ENCODE results near the gene AICDA.

AICDA gene

DNA sequence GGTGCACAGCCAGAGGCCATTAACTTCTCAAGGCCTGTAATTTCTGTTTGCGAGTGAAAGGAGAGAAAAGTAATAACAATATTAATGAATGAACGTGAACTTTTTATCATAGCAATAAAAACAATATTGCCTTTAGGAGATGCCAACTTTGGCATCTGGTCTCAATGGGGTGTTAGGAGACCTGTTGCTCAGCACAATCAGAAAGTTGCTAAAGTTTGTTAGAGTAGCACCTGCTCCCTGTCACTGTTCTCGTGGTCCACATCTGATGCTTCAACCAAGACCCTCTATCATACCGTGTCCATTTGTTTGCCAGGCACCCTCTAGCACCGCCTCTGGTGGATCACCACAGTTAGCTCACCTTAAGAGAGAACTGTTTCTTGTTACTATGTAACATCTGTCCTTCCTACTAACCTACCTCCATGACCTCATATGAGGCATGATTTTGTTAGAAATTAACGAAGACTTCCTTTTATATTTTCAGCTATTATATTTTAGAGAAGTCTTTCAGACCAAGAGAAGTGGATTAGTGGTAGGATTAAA is 59.5 kb downstream of the AICDA start:
- no peak for DNase-seq

Data from NCI-H446 (cell line).